Measurements from ENCODE around the gene ZSCAN31.

GRCh38 chr6:28322661-28323060, 13.3 kb downstream of the ZSCAN31 start:
- TF ChIP-seq EZH2phosphoT487 (IDR thresholded peaks at IDR 0.05) = no peak
- no peak for TF ChIP-seq CTCF (IDR thresholded peaks at IDR 0.05)

Measured in neural progenitor cell (in vitro differentiated cells).